IPS DF 19.7 (cell line): ENCODE data around the gene PSAP.

ENCODE experiments used
- DNase-seq: peaks from one replicate; pipeline ENCODE4 v3.0.0-alpha.2; 2013; ENCODE audit warnings: low read depth, low spot score

Gene PSAP

DNA sequence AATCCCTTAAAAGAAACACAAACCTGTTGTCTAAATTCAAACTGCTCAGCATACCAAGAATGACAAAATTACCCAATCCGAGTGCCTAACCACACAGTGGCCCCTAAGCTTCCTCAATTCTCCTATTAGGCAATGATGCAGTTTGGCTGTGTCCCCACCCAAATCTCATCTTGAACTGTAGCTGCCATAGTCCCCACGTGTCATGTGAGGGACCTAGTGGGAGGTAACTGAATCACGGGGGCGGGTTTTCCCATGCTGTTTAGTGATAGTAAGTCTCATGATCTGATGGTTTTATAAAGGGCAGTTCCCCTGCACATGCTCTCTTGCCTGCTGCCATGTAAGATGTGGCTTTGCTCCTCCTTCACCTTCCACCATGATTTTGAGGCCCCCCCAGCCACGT lies 21.9 kb downstream of the PSAP start:
- no peak for DNase-seq

DNA sequence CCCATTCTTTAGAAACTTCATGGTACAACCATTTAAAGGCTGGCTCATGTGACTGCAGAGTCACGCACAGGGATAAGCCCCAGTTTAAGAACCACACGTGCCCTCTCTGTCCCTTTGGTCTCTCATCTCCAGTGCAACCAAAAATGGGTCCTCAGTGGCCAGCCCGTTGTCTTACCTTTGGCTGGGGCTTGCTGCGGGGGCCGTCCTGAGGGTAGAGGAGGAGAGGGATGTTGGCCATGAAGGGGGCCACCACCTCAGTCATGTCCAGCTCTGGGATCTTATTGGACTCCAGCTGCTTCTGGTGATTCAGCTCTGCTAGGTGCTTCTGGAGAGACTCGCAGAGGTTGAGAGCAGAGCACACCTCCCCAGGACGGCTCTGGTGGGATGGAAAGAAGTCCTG lies 22.3 kb downstream of the PSAP start:
- DNase-seq, result no peak

DNA sequence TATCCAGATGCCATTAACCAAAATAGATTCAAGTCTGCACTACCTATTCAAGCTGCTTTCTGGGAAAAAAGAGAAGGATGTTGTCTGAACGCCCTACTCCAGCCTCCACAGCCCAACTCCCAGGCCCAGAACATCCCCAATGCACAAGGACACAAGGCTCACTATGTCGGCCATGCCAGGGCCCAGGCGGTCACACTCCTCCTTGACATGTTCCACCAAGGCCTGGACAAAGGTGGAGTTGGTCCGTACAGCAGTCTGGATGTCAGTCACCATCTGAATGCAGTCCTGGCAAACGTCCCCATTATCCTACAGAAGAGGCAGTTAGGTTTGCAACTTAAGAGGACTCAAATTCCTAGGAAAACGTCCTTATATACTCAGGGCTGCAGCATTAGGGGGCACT lies 23.2 kb downstream of the PSAP start:
- DNase-seq, result no peak

DNA sequence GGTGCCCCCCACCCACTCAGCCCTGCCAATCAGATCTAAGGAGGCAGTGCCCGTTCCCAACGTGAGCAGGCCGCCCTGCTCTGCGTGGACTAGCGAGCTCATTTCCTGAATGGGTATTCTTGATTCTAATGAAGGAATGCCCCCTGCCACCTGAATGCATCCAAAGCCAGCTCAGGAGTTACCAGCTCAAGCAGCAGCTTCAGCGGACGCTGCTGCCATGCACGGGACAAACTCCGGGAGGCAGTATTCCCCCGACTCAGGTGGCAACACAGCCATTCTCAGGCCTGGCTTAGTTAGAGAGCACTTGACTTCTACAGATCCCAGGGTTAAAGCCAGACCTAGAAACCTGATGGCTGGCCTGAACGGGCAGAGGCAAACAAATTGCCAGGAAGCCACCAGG lies 25.8 kb downstream of the PSAP start:
- no peak for DNase-seq

DNA sequence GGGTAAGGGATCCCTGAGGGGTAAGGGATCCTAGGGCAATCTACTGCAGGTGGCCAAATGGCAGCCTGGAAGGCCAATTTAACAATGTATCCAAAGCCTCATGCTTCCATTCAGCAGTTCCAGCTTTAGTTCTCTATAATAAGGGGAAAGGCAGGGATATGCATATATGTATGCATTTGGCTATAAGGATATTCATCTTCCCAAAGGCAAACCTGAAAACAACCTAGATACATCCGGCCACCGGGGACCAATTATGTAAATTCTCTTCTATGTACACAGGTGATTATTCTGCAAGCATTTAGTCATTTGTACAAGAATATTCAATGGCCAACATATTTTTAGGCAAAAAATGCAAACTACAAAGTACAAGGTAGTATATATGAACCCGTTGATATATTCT lies 26.7 kb downstream of the PSAP start:
- DNase-seq, result no peak

DNA sequence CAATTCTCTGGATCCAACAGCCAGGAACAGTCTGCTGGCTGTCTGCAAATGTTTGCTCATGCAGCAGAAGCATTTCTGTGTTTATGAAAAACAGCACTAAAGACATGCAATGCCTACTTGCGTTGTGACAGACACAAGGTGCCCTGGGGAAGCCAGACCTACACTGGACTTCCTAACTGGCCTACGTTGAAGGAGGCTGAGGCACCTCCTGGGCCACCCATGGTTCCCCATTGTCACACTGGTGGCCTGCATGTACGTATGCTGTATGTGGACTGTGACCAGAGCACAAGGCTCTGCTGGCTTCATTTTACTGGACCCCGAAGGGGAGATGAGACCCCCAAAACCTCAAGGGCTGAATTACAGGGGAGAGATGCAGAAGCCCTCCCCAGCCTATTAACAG lies 27.7 kb downstream of the PSAP start:
- no peak for DNase-seq

DNA sequence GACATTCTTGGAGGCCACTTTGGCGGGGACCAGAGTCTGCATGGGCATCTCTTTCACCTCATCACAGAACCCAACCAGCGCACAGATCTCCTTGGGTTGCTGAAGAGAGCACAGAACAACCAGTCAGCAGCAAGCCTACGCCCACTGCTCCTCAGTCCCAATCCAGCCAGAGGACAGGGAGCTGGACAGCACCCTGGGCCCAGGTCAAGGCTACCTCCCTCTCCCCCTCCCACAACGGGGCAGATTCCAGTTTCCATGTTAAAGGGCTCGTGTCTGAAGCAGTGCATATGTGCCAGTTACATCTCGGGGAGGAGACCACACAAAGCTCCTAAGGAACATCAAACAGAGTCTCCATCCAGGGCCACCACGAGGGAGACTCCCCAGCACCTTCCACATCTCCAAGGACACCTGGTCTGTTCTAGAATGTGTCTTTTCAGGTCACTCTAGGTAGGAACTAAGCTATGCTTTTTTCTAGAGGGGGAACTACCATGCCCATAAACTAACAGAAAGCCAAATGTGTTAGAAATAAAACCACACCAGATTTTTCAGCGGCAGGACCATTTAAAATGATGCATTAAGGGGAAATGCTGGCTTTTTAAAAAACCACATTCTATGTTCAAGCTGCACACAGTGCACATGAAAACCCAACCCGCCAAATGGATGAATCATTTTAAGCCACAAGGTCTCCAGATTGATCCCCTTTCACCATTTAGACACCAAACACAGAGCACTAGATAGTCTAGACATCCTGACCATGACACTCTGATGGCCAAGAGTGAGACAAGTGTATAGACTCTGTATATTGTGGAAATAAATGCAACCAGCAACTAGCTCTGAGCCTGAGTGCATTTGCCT lies 28.9 kb downstream of the PSAP start:
- no peak for DNase-seq

DNA sequence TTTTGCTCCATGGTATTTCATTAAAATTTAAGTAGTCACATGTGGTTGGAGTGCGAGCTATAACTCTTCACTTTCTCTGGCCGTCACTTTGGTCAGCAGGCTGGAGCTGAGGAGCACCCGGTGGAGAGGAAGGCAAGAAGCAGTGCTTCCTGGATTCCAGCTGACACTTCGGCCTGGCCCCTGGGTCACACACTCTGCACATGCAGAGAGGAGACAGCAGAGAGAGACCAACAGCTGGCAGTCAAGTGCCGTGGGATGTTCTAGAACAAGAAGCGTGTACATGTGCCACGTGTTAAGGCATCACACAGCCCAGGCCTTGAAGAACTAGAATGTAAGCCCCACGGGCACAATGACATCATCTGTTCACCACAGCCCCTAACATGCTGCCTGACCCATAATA lies 30.1 kb downstream of the PSAP start:
- no peak for DNase-seq

DNA sequence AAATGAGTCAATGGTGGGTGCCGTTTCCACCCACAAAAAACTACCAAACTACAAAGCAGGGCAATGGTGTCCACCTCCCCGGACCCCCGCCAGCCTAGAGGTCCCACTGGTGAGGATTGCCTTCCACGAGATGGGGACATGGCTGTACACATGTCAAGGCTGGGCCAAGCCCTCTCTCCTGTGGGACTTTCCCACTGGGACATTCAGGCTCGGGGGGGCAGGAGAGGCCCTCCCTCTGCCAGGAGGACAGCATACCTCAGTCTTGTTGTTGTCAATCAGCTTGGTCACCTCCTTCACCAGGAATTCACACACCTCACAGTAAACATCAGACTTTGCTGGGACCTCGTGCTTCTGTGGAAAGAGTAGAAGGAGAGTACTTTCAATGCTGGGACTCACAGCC lies 31.1 kb downstream of the PSAP start:
- no peak for DNase-seq

DNA sequence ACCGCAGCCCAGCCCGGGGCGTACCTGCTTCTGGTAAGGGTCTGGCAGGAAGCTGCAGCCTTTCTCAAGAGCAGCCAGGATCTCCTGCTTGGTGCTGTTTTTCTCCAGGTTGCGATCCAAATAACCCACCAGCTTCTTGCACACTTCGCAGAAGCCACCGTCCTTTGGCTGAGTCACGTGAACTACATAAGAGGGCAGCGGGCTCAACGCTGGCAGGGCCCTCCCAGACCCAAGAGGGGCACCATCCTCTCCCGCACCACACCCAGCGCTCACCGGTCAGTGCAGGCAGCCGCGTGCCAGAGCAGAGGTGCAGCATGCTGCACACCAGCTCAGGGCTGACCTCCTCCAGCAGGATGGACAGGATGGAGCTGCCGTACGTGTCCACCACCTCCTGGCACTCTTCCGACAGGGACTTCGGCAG lies 31.6 kb downstream of the PSAP start:
- DNase-seq, result no peak

DNA sequence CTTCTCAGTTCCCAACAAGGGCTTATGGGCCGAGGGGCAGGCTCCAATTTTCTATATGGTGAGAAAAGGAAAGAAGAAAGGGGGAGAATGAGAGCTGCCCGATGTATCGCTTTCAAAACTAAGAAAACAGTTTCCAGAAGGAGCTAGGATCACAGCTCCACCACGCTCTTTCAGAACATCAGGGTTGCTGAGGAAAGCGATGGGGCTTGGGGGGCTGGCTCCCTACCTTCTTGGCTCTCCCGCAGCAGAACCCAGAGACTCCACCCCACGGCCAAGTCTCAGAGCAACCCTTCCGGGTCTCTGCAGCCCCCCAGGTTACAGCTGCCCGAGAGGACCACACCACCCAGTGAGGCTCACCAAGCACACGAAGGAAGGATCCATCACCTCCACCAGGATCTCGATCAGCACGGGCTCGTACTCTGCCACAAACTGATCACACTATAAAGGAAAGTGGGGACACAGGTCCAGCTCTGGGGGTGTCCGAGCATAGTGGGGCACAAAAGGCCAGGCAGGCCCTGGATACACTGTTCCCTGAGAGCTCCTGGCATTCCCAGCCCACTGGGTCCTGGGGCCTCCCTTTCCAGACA lies 32.3 kb downstream of the PSAP start:
- DNase-seq, result no peak

DNA sequence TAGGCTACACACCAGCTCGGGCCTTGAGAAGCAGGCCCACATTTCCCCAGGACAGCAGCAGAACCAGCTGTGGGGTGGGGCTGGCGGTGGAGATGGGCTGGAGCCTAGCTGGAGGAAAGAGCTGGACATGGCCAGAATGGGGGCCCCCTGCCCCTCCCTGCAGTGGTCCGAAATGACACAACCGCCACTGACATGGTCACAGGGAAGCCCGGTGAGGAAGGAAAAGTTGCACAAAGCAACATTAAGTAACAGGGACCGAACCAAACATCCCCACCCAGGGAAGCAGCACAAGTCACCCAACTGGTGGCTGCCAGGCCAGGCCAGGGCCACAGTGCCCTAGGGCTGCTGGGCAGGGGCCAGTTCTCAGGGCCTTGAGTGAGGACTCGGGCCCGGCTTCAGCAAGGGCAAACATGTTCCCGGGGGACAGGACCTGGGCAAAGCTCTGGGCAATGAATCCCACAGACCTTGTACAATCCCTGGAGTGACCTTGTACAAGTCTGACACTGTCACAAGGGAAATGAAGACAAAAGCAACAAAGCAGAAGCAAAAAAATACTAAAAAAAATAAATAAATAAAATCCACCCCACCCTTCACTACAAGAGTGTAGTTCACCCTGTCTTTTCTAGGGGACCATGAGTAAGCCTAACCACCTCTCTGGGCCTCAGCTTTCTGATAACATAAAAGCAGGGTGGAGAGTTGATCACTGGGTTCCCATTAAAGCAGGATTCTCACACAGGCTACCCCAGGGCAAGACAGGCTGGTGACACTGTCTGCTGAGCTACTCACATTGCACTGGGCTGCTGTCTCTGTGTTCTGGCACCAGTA lies 33.0 kb downstream of the PSAP start:
- no peak for DNase-seq

DNA sequence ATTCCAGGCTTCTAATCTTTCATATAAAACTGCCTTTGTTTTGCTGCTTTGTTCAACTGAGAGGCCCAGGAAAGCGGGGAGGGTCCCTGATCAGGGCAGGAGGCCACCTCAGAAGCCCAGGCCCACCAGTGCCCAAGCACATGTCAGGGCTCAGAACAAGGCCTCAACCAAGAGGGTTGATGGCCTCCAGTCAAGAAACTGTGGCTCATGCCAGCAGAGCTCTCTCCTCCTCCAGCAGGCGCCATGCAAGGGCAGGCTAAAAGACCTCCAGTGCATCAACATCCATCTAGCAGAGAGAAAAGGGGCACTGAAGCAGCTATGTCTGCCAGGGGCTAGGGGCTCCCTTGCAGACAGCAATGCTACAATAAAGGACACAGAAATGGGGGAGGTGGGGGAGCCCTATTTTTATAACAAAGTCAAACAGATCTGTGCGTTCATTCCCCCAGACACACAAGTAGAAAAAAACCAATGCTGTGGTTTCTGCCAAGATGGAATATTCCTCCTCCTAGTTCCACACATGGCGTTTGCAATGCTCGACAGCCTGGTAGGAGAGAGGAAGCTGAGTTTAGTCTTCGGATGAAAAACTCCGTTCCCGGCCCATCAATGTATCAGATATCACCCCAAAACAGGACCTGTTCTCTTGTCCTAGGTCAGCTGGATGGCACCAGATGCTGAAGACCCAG lies 34.0 kb downstream of the PSAP start:
- DNase-seq, result no peak

DNA sequence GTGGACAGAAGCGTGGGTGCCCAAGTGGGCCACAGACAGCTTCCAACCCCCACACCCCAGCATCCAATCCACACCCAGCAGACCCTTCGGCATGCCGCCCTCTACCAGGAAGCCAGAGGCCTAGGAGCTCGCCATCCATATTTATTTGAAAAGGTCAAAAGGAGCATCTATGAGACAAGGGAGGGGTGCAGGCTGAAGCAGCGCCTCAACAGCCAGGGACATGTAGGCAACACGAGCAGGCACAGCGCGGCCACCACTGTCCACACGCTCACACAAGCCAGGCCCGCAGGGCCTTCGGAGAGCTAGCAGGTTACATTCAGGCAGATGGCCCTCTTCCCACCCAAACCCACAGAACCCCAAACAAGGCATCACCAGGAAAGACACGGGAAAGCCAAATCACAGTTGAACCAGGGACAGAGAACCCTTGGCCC lies 34.6 kb downstream of the PSAP start:
- DNase-seq, result no peak

DNA sequence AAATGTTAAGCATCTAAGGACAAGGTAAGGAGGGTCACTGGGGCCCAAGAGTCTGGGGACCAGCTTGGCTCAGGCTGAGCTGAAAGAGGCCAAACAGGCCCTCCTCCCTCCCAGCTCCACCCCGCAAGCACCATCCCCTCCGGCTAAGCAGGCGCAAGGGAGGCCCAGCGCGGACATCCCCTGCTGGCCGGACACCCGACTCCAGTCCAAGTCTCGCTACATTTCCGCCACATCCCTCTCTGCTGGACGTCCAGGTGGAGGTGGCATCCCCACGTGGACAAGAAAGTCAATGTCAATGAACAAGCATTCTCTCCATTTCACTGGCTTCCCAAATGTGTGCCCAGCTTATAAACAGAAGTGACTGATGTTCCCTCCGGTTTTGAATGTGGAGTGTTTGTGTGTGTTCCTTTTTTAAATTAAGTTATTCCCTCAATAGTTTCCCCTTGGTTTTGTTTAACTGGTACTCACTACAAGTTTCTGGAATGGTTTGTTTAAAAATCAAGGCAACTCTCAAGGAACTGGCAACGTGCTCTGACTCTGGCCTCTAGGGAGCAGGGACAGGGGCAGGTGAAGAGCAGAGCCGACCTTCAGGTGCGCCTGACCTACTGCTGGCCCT lies 35.4 kb downstream of the PSAP start:
- DNase-seq, result no peak

DNA sequence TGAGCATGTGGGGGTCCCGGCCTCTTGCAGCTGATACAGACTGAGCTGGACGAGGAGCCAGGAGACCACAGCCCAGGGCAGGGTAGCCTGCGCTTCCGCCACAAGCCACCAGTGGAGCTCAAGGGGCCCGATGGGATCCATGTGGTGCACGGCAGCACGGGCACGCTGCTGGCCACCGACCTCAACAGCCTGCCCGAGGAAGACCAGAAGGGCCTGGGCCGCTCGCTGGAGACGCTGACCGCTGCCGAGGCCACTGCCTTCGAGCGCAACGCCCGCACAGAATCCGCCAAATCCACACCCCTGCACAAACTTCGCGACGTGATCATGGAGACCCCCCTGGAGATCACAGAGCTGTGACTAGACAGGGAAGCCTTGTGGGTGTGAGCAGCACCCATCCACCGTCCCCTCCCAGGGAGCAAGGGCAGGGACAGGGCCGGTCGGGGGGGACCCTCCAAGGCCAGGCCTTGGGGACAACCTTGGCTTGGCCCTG lies 36.1 kb downstream of the PSAP start:
- DNase-seq, result no peak

DNA sequence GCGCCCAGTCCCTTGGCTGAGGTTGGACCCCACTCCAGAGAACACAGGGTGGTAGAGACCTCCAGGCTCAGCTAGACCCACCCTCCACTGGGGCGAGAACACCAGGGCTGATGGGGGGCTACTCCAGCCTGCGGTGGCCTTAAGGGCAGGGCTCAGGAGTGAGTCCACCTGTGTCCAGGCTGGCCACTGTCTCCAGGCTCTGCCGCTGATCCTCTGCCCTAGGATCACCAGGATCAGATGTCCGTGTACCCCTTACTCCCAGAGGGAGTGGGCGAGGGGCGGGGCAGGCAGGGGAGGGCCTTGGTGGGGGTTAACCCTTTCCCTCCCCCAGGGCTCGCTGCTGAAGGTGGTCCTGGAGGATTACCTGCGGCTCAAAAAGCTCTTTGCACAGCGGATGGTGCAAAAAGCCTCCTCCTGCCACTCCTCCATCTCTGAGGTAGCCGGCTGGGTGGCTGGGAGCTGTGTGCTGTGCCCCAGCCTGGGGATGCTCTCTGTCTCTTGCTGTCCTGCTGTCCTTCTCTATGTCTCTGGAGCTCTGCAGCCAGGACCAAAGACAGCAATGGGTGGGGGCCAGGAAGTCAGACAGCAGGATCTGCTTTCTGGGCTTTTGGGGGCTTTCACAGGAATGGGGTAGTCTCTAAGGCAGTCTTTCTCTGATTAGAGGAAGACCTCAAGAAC lies 38.0 kb downstream of the PSAP start:
- no peak for DNase-seq

DNA sequence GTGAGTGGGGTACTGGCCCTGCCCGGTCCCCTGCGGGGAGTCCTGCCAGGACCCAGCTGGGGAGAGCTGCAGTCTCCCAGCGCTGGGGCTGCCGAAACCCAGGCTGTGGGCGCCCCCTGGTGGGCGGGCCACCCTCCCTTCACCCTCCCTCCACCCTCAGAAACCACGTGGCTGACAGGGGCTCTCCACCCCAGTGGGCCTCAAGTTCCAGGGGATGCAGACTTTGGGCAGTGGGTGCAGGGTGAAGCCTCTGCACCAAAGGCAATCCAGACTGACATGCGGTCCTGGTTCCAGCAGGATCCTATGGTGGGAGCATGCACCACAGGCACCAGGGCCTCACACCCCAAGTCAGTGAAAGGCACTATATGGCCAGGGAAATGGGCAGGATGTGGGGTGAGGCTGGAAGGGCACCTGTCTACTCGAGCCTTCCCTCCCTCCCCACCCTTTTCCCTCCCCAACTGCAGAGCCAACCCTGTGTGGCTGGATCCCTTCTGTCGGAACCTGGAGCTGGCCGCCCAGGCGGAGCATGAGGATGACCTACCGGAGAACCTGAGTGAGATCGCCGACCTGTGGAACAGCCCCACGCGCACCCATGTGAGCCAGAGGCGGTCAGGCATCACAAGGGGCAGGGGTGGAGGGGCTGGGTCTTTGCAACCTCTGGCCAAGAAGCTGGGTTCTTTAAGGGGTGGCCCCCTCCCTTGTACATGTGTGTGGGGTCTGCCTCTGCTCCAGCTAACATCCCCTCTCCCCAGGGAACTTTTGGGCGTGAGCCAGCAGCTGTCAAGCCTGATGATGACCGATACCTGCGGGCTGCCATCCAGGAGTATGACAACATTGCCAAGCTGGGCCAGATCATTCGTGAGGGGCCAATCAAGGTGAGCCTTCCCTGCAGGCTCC lies 38.8 kb downstream of the PSAP start:
- DNase-seq, result no peak

DNA sequence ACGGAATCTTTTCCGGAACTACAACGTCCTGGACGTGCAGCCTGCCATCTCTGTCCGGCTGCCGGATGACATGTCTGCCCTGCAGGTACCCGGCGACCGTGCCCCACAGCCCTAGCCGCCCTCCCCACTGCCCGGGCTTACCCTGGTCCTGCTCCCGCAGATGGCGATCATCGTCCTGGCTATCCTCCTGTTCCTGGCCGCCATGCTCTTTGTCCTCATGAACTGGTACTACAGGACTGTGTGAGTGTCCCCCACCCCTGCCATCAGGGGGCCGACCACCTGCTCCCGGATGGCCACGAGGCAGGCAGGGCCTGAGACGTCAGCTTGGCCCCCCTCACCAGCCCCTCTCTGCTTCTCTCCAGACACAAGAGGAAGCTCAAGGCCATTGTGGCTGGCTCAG lies 39.7 kb downstream of the PSAP start:
- DNase-seq, result no peak
